Astrocyte of the cerebellum (primary cell): ENCODE results near the gene ZSWIM1.

Experiments used
- DNase-seq: peaks from one replicate; pipeline ENCODE4 v3.0.0-alpha.2; 2011; ENCODE audit warnings: low read depth
- H3K4me3 ChIP-seq: 2 replicates; pipeline ENCODE4 v1.5.1; 2011; ENCODE audit warnings: mild to moderate bottlenecking, low read depth, low read length, moderate library complexity
- in situ Hi-C: cut with HindIII; loops from 2 replicates; pipeline ENCODE4 v1.10.0; 2017; ENCODE audit warnings: low sequenced_read_pairs
- TF ChIP-seq, protein P1 (sequence below): IDR thresholded peaks from 2 replicates; pipeline ENCODE4 v1.5.1; 2012; ENCODE audit warnings: low read length, low read depth, moderate library complexity, mild to moderate bottlenecking; ENCODE audit errors: missing control alignments

ZSWIM1 gene

GRCh38 chr20:45905505-45906079, 24.6 kb downstream of the ZSWIM1 start:
- H3K4me3 ChIP-seq = no peak overlapping the region
- TF ChIP-seq, protein P1, sequence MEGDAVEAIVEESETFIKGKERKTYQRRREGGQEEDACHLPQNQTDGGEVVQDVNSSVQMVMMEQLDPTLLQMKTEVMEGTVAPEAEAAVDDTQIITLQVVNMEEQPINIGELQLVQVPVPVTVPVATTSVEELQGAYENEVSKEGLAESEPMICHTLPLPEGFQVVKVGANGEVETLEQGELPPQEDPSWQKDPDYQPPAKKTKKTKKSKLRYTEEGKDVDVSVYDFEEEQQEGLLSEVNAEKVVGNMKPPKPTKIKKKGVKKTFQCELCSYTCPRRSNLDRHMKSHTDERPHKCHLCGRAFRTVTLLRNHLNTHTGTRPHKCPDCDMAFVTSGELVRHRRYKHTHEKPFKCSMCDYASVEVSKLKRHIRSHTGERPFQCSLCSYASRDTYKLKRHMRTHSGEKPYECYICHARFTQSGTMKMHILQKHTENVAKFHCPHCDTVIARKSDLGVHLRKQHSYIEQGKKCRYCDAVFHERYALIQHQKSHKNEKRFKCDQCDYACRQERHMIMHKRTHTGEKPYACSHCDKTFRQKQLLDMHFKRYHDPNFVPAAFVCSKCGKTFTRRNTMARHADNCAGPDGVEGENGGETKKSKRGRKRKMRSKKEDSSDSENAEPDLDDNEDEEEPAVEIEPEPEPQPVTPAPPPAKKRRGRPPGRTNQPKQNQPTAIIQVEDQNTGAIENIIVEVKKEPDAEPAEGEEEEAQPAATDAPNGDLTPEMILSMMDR = no peak
- in situ Hi-C loops = no loop called here
- DNase-seq = no peak

- no peak overlapping the region for H3K4me3 ChIP-seq
- no peak for DNase-seq
- TF ChIP-seq, protein P1 = no peak
- in situ Hi-C loops = no loop called here
These were observed 26.4 kb downstream of the ZSWIM1 start for GRCh38 chr20:45907219-45907948.

GRCh38 chr20:45908084-45908483, 27.1 kb downstream of the ZSWIM1 start:
- TF ChIP-seq, protein P1 = no peak
- no peak for DNase-seq

GRCh38 chr20:45909336-45909808, 28.3 kb downstream of the ZSWIM1 start:
- no peak overlapping the region for H3K4me3 ChIP-seq
- in situ Hi-C loops = no loop called here
- TF ChIP-seq, protein P1 = no peak
- DNase-seq = no peak

More at GRCh38 chr20:45908084-45908483, 27.1 kb downstream of the ZSWIM1 start:
- in situ Hi-C loops = no loop called here
- no peak overlapping the region for H3K4me3 ChIP-seq

DNA sequence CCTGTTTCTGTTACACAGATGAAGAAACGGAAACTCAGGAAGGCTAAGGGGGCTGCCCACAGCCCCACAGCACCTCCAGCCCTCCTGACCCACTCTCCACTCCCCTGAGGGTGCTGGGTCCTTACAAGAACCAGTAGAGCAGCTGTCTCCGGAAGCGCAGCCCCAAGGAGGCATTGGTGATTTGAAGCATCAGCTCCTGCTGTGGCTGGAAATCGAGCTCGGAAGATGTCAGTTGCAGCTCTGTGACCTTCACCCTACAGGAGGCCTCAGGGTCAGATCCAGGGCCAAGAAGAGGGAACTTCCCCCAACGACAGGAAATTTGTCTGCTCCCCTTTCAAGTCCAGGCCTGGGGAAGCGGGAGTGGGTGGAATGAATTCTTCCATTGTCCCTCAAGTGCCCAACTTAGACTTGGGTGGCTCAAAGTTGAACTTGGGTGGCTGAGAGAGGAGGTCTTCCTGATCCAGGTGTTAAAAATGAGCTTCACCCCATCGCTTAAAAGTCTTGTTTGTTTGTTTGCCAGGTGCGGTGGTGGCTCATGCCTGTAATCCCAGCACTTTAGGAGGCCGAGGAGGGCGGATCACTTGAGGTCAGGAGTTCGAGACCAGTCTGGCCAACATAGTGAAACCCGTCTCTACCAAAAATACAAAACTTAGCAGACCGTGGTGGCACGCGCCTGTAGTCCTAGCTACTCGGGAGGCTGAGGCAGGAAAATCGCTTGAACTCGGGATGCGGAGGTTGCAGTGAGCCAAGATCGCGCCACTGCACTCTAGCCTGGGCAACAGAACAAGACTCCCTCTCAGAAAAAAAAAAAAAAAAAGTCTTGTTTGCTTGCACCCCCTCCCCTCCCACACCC, 29.0 kb downstream of the ZSWIM1 start:
- in situ Hi-C loops = no loop called here
- H3K4me3 ChIP-seq = peak overlapping the region; percentile 18
- DNase-seq = no peak
- TF ChIP-seq, protein P1 = no peak
